Tibial nerve (tissue), 4 donors: Measurements from ENCODE around the gene BTBD9. TPM values are rescaled to one million over a fixed set of nuclear protein-coding genes. Genes with fewer than 3 reads are reported as not detected.

Experiments
- DNase-seq, 2 donors: peaks; one replicate each; pipeline ENCODE4 v3.0.0-alpha.2; 2019; ENCODE audit warnings: low spot score in 2 of 2
- H3K27ac ChIP-seq, 4 donors: fragments of 200-600 bp; sonication (generic) in 3 of 4; one replicate each; pipeline ENCODE4 v1.5.1; 2017 to 2019; ENCODE audit warnings: mild to moderate bottlenecking in 1 of 4
- H3K27me3 ChIP-seq, 2 donors: fragments of 200-600 bp; sonication (generic) in 1 of 2; one replicate each; pipeline versions ENCODE4 v1.5.1 to v1.6.0; 2017 to 2019
- H3K36me3 ChIP-seq, 3 donors: fragments of 200-600 bp; sonication (generic); one replicate each; pipeline ENCODE4 v1.5.1; 2018 to 2019
- H3K4me1 ChIP-seq, 4 donors: fragments of 200-600 bp; sonication (generic) in 3 of 4; one replicate each; pipeline ENCODE4 v1.5.1; 2017 to 2019
- H3K4me3 ChIP-seq, 4 donors: fragments of 200-600 bp; sonication (generic) in 3 of 4; one replicate each; pipeline ENCODE4 v1.5.1; 2017 to 2019; ENCODE audit warnings: mild to moderate bottlenecking in 1 of 4, moderate library complexity in 1 of 4
- H3K9me3 ChIP-seq, 4 donors: fragments of 200-600 bp; sonication (generic) in 3 of 4; one replicate each; pipeline ENCODE4 v1.5.1; 2017 to 2019
- EP300 ChIP-seq, 2 donors: sonication (generic); formaldehyde crosslinking; IDR thresholded peaks; one replicate each; pipeline ENCODE4 v1.6.1; 2017; ENCODE audit warnings: antibody characterized with exemption in 2 of 2, mild to moderate bottlenecking in 1 of 2
- POLR2A ChIP-seq, 2 donors: fragments of 450-650 bp; IDR thresholded peaks; one replicate each; pipeline ENCODE4 v1.6.1; 2017; ENCODE audit warnings: antibody characterized with exemption in 2 of 2, mild to moderate bottlenecking in 2 of 2, moderate library complexity in 2 of 2
- whole genome bisulfite sequencing, 2 donors: methylation state at CpG; one replicate each; pipeline ENCODE4 v1.1.5; 2018; 5-methylcytosine and 5-hydroxymethylcytosine counted together
- total RNA-seq, 4 donors: library from RNA; depleted of rRNA; stranded (reverse); fragments of >200 nt; gene quantifications; one replicate each; pipeline ENCODE4 v1.1.0, GENCODE V29; 2016
- TF ChIP-seq, protein P1 (sequence below), 5 experiments: fragments of 200-600 bp in 3 of 5; fragments of 450-650 bp in 2 of 5; sonication (generic) in 3 of 5; IDR thresholded peaks; one replicate each; pipeline ENCODE4 v1.5.1; 2016 to 2019; ENCODE audit warnings: antibody characterized with exemption in 5 of 5, mild to moderate bottlenecking in 3 of 5, moderate library complexity in 2 of 5

BTBD9 gene
- total RNA-seq, 4 donors from 2014 or later, result 7.5 to 23.9 (median 10.7) TPM

DNA sequence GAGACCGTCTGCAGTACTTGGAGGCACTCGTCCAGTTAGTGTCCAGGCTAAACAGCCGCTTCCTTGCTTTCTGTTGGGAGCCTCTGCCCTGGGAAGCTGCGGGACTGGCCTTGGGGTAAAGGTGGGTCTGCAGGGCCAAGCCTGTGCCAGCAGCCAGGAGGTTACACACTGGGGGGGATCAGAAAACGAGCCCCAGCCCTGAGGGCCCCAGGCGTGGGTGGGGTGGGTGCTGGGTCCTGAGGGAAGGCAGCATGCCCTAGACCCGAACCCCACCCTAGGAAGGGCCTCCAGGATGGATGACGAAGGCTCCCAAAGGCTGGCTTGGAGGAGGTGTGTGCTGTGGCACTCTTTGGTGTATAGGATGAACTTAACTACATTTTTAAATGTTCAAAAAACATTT, 485.0 kb downstream of the BTBD9 start:
- WGBS, 2 donors, result 79 to 81% methylated on average over 6 to 8 of the region's 8 CpGs
- no peak for DNase-seq

DNA sequence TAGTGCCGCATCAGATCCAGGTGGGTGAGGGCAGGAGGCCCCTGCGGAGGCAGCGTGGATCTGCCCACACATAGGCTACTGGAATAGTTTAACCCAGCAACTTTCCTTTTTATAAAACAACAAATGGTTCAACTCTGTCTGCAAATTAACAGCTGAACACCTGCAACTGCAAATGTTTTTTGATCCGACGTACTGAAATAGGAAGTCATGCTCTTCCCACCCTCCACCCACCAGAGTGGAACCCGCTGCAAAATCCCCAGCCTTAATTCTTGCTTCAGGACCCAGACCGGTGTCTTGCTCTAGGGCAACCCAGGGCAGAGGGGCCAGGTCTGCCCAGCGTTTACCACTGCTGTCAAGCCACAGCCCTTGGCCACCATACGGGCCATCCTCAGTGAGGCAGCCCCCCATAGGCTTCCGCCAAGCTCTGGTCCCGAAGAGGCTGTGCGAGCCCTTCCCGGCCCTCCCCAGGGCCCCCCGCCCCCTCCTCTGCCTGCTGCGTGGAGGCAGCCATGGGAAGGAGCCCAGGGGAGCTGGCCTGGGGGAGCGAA, 485.9 kb downstream of the BTBD9 start:
- H3K27ac ChIP-seq, result no peak overlapping the region
- peaks cover 0 to 49% (median 0%) of the 10 kb centered on the region in 3 donors for H3K36me3 ChIP-seq
- WGBS, 2 donors, result 74 to 89% methylated on average over 13 to 16 of the region's 16 CpGs
- no peak for DNase-seq
- H3K4me1 ChIP-seq, result peaks cover 0 to 6% (median 0%) of the 10 kb centered on the region in 4 donors
- TF ChIP-seq, protein P1, sequence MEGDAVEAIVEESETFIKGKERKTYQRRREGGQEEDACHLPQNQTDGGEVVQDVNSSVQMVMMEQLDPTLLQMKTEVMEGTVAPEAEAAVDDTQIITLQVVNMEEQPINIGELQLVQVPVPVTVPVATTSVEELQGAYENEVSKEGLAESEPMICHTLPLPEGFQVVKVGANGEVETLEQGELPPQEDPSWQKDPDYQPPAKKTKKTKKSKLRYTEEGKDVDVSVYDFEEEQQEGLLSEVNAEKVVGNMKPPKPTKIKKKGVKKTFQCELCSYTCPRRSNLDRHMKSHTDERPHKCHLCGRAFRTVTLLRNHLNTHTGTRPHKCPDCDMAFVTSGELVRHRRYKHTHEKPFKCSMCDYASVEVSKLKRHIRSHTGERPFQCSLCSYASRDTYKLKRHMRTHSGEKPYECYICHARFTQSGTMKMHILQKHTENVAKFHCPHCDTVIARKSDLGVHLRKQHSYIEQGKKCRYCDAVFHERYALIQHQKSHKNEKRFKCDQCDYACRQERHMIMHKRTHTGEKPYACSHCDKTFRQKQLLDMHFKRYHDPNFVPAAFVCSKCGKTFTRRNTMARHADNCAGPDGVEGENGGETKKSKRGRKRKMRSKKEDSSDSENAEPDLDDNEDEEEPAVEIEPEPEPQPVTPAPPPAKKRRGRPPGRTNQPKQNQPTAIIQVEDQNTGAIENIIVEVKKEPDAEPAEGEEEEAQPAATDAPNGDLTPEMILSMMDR (IDR thresholded peaks at IDR 0.05), result no peak
- TF ChIP-seq EP300 (IDR thresholded peaks at IDR 0.05) (no peak), POLR2A (IDR thresholded peaks at IDR 0.05) (no peak)
- H3K4me3 ChIP-seq, result no peak overlapping the region
- H3K9me3 ChIP-seq, result no peaks in the 10 kb centered on the region
- H3K27me3 ChIP-seq, result no peaks in the 10 kb centered on the region

More for the DNA sequence above, 485.0 kb downstream of the BTBD9 start:
- H3K4me3 ChIP-seq, result no peak overlapping the region
- TF ChIP-seq POLR2A (IDR thresholded peaks at IDR 0.05) (no peak), EP300 (IDR thresholded peaks at IDR 0.05) (no peak)
- TF ChIP-seq, protein P1 (IDR thresholded peaks at IDR 0.05), result no peak
- H3K9me3 ChIP-seq, result no peaks in the 10 kb centered on the region
- H3K27me3 ChIP-seq, result no peaks in the 10 kb centered on the region
- no peak overlapping the region for H3K27ac ChIP-seq
- peaks cover 0 to 58% (median 0%) of the 10 kb centered on the region in 3 donors for H3K36me3 ChIP-seq
- H3K4me1 ChIP-seq, result peaks cover 0 to 4% (median 0%) of the 10 kb centered on the region in 4 donors

DNA sequence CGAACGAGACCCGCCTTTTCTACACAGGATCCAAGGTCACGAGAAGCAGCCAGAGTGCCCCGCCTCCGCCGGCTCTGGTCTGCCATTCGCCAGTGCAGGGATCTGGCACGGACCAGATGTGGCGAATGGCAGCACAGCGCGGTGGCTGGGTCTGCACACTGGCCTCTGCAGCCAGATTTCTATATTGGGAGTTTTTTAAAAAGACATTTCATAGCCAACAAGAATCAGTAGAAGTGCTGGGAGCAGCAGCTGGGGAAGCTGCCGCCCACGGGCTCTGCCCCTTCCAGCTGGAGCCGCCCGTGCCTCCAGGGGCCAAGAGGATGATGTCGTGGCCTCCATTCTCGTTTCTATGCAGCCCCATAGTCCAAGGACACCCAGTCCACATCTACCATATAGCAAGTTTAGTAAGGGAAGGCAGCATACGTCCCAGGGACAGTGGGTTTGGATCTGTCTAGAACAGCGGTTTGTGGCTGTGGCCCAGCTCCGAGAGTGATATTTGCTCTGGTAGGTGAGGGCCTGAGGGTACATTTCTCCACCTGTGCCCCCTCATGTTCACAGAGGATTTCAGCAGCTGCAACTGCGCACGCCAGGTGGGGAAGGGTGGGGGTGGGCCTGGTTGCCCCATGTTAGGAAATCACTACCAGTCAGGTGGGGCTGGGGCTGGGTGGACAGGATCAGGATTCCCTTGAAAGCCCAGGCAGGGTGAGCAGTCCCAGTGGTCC, 486.5 kb downstream of the BTBD9 start:
- TF ChIP-seq EP300 (IDR thresholded peaks at IDR 0.05) (no peak), POLR2A (IDR thresholded peaks at IDR 0.05) (no peak)
- TF ChIP-seq, protein P1 (IDR thresholded peaks at IDR 0.05), result no peak
- H3K4me3 ChIP-seq, result no peak overlapping the region
- 65 to 85% methylated on average over 13 to 21 of the region's 23 CpGs for WGBS, 2 donors
- no peaks in the 10 kb centered on the region for H3K27me3 ChIP-seq
- H3K27ac ChIP-seq, result no peak overlapping the region
- peaks cover 0 to 46% (median 0%) of the 10 kb centered on the region in 3 donors for H3K36me3 ChIP-seq
- no peak for DNase-seq
- no peaks in the 10 kb centered on the region for H3K9me3 ChIP-seq
- H3K4me1 ChIP-seq, result peaks cover 0 to 10% (median 0%) of the 10 kb centered on the region in 4 donors

DNA sequence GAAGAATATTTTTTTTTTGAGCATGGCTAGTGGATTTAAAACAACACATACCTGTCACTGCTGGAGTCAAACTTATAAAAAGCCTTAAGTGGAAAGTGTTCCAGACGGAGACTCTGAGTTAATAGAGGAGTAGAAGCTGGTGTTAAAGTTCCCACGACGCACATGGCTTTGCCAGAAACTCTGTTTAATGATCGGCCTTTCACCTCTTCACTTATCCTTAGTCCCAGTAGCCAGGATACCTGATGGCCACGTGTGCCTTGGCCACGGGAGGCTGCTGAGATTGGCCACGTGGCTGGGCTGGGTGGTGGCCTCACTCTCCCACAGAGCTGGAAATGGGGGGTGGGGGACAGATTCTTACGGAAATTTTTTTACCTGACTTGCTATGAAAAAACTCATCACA, 487.1 kb downstream of the BTBD9 start:
- Histone ChIP-seq H3K4me1 (peaks cover 0 to 10% (median 0%) of the 10 kb centered on the region in 4 donors), H3K4me3 (no peak overlapping the region), H3K27ac (no peak overlapping the region), H3K27me3 (no peaks in the 10 kb centered on the region), H3K36me3 (peaks cover 0 to 46% (median 0%) of the 10 kb centered on the region in 3 donors), H3K9me3 (no peaks in the 10 kb centered on the region)
- WGBS, 2 donors, result 80 to 85% methylated on average over 8 of the region's 8 CpGs
- no peak for DNase-seq
- TF ChIP-seq, protein P1 (IDR thresholded peaks at IDR 0.05), result no peak
- TF ChIP-seq EP300 (IDR thresholded peaks at IDR 0.05) (no peak), POLR2A (IDR thresholded peaks at IDR 0.05) (no peak)
